Stimulated activated CD4-positive, alpha-beta T cell treated with anti-CD3 and anti-CD28 coated beads, TNF-alpha, amount 100 ng/mL, for 48 hours (primary cell): ENCODE results near the gene SLC1A5.

Experiments
- DNase-seq, 3 donors: peaks; one replicate each; pipeline ENCODE4 v3.0.0-alpha.2; 2020; ENCODE audit warnings: low read depth in 3 of 3

The SLC1A5 gene

GRCh38 chr19:46725036-46725820, 63.2 kb downstream of the SLC1A5 start:
- DNase-seq = no peak
